ENCODE data around the gene FAM174C.
A peak's percentile ranks its signal among the peaks of the same experiment; 100 is the strongest.

FAM174C gene

DNA sequence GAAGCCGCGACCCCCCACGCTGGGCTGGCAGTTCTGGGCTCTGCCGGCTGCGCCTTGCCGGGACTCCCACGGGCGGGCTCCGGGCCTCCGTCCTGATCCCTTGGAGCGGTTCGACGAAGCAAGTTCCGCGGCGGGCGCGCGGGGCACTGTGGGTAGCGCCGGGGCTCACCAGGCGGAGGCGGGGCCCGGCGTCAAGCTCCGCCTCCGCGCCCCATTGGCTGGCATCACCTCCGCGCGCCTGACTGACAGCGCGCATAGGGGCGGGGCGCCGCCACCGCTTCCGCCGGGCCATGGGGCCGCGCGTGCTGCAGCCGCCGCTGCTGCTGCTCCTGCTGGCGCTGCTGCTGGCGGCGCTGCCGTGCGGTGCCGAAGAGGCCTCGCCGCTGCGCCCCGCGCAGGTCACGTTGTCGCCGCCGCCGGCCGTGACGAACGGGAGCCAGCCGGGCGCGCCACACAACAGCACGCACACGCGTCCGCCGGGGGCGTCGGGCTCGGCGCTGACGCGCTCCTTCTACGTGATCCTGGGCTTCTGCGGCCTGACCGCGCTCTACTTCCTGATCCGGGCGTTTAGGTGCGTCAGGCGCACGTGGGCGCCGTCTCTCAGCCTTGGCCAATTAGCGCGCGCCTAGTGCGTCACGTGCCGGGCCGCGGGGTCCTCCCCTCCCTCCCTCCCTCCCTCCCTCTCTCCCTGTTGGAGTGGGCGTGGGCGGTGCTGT, at the start of gene FAM174C:
Gene FAM174C (plus strand): TSS at position 271 of the 716 bp plus-strand sequence. CDS start 20 bp downstream, at position 291.
- peak; percentile 86 to 94 for DNase-seq (ENCODE audit: low read depth in 1 of 2, low spot score in 1 of 2)

DNA sequence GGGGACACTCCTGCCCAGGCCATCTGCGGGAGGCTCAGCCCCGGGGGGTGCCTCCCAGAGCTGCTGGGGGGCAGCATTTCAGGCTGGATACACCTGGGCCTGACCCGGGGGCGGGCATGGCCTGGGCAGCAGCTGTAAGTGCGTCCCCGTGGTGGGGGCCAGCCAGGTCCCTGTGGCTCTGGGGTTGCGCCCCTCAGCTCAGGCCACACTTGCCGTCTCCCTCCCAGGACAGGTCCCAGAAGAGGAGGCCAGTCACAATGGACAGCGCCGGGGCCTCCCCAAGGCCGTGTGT, 49.2 kb upstream of the FAM174C start:
- no peak for DNase-seq (ENCODE audit: low read depth in 1 of 2, low spot score in 1 of 2)

DNA sequence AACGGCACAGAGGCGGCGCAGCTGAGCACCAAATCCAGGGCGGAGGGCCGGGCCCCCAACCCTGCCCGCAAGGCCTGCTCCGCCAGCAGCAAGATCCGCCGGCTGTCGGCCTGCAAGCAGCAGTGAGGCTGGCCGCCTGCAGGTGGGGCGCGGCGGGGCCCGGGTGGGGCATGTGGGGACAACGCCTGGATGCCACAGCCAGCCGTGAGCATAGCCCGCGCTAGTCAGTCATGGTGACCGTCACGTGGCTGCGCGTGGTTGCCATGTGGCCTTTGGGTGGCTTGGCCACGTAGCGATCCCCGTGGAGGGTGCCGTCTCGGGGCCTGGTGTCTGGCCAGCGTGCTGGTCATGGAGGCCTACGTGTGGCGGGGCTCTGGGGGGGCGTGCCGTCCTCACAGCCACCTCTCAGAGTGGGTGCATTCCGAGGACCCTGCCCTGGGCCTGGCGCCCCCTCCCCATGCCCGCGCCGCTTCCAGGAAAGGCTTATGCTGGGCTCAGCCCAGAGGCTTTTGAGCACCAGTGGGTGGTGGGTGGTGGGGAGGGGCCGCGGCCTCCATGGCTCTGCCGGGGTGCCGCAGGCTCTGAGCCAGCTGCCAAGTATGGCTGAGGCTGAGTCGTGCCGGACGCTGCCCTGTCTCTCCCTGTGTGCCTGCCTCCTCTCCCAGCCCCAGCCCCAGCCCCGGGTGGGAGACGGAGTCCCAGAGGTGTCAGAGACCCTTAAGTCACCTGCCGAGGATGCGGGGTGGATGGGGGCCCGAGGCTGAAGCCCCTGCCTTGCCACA, 48.6 kb upstream of the FAM174C start:
- no peak for DNase-seq (ENCODE audit: low read depth in 1 of 2, low spot score in 1 of 2)

DNA sequence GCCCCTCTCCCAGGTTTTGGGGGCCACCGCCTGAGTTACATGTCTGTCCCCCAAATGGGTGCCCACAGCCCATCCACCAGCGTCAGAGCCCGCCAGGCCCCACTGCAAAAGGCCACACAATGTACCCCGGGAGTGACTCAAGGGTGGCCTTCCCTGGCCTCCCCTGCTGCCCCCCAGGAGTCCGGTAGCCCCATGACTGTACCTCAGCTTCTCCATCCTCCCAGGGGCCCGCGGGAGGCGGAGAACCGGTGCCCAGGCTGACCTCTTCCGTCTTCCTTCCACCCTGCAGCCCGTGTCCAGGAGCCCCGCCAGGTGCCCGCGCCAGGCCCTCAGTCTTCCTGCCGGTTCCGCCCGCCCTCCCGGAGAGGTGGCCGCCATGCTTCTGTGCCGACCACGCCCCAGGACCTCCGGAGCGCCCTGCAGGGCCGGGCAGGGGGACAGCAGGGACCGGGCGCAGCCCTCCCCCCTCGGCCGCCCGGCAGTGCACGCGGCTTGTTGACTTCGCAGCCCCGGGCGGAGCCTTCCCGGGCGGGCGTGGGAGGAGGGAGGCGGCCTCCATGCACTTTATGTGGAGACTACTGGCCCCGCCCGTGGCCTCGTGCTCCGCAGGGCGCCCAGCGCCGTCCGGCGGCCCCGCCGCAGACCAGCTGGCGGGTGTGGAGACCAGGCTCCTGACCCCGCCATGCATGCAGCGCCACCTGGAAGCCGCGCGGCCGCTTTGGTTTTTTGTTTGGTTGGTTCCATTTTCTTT, 47.9 kb upstream of the FAM174C start:
- DNase-seq (ENCODE audit: low read depth in 1 of 2, low spot score in 1 of 2) = no peak

DNA sequence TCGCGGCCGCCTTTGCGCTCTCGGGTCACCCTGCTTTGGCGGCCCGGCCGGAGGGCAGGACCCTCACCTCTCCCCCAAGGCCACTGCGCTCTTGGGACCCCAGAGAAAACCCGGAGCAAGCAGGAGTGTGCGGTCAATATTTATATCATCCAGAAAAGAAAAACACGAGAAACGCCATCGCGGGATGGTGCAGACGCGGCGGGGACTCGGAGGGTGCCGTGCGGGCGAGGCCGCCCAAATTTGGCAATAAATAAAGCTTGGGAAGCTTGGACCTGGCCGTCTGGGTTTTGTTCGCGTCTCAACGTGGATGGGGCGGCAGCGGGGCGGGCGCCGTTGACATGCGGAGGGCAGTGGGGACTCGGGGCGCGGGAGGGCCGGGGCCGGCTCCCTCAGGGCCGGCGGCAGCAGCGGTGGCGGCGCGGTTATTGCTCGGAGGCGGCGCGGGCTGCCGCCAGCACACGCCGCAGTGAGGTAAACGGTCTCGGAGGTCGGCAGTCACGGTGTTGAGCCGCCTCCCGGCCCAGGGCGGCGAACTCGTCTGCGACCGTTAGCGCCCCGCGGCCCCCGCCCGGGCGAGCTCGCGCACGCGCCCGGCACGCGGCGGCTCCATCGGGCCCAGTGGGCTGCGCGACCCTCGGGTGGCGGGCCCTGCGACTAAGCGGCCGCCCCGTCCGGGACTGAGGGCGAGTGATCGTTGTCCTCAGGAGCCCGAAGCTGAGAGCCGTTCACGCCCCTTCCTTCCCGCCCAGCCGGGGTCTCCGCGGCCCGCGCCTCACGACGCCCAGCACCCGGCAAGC, 47.0 kb upstream of the FAM174C start:
- DNase-seq (ENCODE audit: low read depth in 1 of 2, low spot score in 1 of 2) = no peak

DNA sequence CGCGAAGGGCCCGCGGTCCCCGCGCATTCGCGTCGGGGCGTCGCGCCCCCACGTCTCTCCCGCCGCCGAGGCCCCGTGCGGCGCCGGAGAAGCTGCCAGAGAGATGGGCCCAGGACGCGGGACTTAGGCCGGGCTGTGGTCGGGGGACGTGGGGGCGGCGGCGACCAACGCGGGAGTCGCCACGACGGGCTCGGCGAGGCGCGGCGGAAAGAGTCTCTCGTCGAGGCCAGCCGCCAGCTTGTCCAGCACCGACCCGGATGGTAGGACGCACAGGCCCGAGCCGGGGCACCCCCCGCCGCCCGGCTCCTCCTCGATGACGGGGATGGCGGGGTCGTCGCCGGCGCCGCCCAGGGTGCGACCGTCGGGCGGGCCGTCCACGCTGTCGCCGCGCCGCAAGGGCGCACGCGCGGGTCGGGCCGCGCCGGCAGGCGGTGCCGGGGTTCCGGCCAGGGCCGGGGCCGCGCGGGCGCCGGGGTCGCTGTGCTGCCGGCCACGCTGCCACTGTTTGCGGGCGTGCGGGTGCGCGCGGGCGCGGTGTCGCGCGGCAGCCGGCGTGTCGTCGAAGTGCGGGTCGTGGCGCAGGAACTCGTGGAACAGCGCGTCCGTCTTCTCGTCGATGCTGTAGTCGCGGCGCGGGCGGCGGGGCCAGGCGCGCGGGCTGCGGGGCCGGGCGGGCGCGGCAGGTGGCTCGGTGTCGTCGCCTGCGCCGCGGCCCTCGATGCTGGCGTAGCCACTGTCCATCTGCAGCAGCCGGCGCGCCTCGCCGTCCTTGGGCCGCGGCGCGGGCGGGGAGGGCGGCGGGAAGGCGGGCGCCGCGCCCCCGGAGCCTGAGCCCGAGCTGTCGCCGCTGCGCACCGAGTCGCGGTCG, 46.0 kb upstream of the FAM174C start:
- DNase-seq (ENCODE audit: low read depth in 1 of 2, low spot score in 1 of 2) = no peak

DNA sequence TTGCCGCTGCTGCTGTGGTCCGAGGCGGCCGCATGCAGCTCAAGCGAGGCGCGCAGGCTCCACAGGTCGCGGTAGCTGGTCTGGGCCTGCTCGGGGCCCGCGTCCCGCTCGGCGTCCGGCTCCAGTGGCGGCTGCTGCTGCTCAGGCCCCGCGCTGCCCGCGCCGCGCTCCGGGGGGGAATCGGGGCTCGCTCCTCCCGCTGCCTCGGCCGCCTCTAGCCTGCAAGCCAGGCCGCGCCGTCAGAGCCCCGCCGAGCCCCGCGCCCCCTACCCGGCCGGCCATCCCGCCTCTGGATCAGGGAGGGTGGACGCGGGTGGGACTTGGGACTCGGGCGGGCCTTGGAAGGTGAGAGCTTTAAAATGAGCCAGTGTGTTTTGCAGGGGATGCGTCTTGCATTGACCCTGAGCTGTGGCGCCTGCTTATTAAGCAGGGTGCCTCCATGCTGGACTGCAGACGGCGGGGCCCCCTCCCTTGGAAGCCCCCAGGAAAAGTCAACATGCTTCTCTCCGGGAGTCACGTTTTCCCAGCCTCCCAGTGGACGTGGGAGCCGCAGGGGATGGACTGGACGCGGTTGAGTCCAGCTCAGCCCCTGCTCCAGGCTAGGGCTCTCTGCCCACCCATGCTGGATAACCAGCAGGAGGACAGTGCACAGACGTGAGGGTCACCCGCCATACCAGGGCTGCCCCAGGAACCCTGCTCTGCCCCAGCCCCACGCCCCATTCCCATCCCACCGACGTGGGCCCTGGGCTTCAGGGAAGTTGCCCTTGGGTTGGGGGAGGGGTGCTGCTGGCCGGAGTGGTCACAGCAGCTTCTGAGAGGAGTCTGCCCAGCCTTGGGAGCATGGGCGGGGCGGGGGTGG, 45.2 kb upstream of the FAM174C start:
- no peak for DNase-seq (ENCODE audit: low read depth in 1 of 2, low spot score in 1 of 2)

DNA sequence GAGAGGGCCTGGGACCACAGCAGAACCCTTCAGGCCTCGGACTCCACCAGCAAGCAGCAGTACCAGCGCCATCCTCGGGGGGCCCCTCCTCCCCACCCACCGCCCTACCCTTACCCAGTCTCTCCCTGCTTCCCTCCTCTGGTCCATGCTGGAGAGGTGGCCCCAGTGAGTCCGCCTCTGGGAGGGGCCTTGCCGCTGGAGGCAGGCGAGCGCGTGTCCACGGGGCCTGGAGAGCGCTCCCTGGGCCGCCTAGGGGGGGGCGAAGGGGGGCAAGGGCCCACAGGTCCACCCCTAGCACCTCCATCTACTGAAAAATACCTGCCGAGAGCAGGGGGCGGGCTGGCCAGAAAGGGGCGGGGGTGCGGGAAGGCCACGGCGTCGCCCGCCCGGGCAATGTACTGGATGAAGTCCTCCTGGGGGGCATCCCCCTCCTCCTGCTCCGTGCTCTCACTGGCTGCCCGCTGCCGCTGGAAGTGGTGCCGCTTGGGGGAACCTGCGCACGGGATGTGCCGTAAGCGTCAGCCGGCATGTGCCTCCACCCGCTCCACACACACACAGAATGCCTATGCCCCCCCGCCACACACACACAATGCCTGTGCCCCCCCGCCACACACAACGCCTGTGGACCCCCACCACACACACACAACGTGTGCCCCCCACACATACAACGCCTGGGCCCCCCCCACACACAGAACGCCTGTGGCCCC, 44.4 kb upstream of the FAM174C start:
- DNase-seq (ENCODE audit: low read depth in 1 of 2, low spot score in 1 of 2) = no peak

DNA sequence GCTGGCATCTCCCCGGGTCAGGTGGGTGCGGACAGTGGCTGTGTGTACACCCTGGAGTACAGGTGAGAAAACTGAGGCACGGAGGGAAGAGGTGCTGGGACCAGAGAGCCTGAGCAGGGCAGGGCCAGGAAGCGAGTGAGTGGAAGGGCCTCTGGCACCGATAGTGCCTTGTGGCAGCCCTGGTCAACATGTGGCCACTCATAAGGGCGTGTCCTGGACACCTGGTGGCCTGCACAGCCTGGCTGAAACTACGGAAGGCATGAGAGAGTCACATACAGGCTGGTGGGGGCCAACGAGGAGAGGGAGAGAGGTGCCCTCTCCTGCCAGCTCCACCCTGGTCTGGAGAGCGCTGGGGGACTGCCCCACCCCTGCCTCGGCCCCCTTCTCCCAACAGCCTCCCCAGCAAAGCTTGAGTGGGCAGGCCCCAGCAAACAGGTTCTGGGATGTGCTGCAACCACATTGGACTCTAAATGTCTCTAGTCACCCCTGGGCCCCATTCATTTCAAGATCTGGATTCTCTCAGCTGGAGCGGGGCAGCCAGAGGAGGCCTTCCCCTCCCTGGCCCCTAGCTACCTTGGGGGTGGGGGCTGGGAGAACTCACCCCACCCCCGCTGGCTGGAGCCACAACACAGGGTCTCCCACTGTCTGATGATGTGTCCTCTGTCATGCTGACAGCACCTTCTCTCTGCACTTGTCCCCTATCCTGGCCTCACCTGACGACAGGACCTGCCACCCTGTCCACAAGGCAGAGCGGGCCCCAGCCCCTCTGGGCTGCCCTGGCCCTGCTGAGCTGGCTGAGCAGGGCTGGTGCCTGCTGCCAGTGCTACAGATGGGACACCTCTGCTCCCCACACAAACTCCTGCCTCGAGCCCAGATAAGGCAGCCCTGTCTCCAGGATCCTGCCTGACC, 43.3 kb upstream of the FAM174C start:
- DNase-seq (ENCODE audit: low read depth in 1 of 2, low spot score in 1 of 2) = no peak

DNA sequence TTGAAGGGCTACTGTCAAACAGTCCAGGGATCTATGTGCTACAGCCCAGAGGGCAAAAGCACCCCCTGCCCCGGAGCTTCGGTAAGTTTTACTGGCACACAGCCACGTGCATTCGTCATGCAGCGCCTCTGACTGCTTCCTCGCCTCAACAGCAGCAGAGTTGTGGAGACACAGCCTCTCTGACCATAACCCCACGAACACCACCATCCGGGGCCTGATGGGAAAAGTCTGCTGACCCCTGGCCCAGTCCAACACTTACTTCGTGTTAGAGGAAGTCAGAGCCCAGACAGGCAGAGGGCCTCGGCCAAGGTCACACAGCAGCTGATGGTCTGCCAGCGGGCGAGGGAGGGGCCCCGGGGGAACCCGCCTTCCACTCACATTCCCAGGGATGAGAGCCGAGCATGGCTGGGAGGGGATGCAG, 42.7 kb upstream of the FAM174C start:
- DNase-seq (ENCODE audit: low read depth in 1 of 2, low spot score in 1 of 2) = no peak

DNA sequence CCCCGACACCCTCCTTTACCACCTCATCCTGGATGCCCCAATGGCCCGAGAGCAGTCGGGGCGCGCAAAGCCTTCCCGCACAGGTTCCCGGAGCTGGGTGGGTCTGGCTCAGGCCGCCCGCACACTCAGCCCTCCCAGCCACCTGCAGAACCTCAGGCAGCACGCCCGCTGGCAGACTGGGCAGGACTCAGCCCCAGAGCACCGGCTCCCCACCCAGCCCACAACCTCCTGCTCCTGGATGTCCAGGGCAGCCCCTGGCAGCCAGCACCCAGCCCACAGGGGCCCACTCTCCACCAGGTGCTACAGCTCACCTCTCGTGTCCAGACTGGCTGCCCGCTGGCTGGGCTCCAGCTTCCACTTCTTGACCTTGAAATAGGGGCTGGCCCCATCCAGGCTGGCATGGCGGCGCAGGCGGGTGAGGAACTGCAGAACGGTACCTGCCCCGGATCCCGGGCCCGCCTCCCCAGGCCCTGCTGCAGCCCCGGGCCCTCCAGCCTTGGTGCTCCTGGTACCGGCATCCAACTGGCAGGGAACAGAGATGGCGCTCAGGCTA, 42.1 kb upstream of the FAM174C start:
- DNase-seq (ENCODE audit: low read depth in 1 of 2, low spot score in 1 of 2) = no peak

DNA sequence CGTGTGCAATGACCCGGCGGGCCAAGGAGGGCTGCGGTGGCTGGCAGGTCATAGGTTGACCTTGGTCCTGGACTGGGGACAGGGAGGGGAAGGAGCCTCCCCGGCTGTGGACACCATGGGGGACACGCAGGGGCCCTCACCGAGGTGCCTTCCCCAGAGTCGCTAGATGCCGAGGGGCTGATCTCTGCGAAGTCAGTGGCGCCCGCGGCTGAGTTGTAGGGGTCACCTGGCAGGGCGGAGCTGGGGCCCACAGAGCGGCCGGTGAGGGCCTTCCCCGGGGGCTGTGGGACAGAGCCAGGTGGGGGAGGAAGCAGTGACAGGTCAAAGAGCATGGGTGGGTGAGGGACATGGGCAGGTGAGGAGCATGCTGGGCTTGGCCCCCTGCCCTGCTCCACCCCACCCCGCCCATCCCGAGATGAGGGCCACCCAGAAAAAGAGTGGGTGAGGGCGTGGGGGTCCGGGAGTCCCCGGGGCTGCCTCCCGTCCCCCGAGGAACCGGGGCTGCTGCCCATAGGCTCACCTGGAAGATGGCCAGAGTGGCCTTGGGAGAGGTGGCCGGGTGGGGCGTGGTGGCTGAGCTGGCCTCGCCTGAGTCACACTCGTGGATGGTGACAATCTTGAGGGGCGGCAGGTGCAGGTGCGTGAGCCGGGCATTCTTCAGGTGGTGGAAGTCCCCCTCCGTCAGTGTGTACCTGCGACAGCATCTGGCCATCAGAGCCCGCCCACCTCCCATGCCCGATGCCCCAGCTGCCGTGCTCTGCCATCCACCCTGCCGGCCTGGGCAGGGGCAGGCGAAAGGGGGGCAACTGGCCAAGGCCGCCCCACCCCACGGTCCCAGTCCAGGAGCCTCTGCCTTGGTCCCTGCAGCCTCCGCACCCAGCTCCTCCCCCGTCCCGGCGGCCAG, 41.0 kb upstream of the FAM174C start:
- no peak for DNase-seq (ENCODE audit: low read depth in 1 of 2, low spot score in 1 of 2)

DNA sequence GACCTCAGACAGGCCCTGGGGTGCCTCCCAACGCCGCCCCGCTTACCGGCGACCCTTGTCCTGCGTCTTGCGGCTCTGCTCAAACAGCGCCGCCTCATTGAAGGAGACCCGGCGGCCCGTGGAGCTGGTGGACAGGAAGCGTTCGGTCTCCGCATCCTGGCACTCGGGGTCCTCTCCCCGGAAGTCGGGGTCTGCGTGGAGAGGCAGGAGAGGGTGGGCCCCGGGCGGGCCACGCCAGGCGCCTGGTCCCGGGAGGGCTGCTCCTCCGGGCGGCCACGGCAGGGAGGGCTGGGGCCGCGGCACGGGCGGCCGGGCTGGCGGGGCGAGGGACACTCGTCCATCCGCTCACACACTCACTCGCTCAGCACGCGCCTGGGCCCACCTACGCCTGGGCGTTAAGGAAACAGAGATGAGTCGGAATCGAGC, 40.4 kb upstream of the FAM174C start:
- no peak for DNase-seq (ENCODE audit: low read depth in 1 of 2, low spot score in 1 of 2)

DNA sequence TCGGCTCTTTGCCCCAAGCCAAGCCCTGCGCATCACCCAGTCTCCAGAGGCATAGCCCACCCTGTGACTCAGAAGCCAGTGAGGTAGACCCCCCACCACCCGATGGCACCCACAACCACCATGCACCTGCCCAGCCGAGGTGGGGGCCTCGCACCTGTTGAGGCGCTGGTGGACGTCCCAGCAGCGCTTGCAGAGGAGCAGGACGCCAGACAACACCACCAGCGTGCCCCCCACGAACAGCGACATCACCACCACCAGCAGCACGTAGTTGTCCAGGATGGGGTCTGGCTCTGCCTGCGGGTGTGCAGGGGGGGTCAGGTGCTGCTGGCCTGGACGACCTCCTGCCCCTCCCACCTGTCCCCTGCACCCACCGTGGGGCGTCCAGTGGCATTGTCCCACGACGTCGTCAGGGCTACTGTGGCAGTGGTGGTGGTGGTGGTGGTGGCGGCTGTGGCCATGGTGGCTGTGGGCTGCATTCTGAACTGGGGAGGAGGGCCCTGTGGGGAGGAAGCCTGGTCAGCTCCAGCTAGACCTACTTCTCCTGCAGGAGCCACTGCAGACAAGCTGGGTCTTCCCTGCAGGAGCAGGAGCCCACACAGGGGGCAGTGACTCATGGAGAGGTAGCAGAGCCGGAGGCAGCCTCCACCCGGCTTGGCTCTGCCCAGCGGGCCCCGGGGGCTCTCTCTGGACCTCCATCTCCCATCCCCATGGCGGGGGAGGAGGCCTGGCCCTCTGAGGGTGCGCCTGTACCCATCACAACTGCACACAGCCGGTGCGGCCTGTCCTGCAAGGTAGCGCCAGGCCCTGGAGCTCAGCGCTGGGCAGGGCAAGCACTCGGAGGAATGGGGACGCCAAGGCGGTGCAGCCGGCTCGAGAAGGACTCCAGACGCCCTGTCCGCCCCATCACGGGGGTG, 39.4 kb upstream of the FAM174C start:
- DNase-seq (ENCODE audit: low read depth in 1 of 2, low spot score in 1 of 2) = no peak

DNA sequence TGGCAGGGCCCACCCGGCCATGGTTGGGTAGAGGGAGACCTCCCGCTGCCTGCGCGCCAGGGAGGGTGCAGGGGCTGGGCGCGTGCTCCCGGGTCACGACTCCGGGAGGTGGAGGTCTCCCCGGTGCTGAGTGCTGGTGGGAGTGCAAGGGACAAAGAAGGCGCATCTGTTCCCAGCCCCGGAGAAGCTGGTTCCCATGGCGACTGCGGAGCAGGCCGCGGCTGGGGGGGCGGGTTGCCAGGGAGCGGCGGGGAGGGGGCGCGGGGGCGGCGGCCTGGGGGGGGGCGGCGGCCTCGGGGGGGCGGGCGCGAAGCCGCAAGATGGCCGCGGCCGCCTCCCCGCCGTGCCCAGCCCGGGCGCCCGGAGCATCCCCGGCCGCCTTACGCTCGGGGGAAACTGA, 38.8 kb upstream of the FAM174C start:
- DNase-seq (ENCODE audit: low read depth in 1 of 2, low spot score in 1 of 2) = no peak
